HepG2 (cell line): ENCODE results near the gene C2orf78. TPM values are rescaled to one million over a fixed set of nuclear protein-coding genes. Genes with fewer than 3 reads are reported as not detected.

Experiments
- ATAC-seq: fragments of 200-7000 bp; cut with Tn5 transposase; 3 replicates; pipeline ENCODE4 v1.9.1; 2020; ENCODE audit warnings: mild to moderate bottlenecking, moderate library complexity
- BruUV-seq: library from RNA; stranded (reverse); fragments of 400-500 nt; replicated peaks from 2 replicates; lab custom pipeline; 2021; lab: Mats Ljungman, UMichigan
- CTCF ChIA-PET: fragments of 300-600 bp; formaldehyde crosslinking; extraction: SDS; loops from one replicate; lab custom pipeline; 2021; ENCODE audit warnings: low total read pairs, inconsistent platforms, low intra/inter-chr PET ratio; lab: Yijun Ruan, JAX
- POLR2A ChIA-PET: fragments of 350-600 bp; sonication (Branson Sonifier 250); formaldehyde crosslinking; loops from one replicate; lab custom pipeline; 2020; ENCODE audit warnings: antibody characterized with exemption, inconsistent platforms; lab: Yijun Ruan, JAX
- DNase-seq: peaks from one replicate; pipeline ENCODE4 v3.0.0-alpha.2; 2015; ENCODE audit warnings: low spot score
- FAIRE-seq: peaks from 3 replicates; lab custom pipeline; 2011; peaks lifted over from hg19 to GRCh38; lab: Jason Lieb, UNC
- H2AFZ ChIP-seq: one replicate; pipeline ENCODE4 v1.6.1; 2011; ENCODE audit warnings: low read length, inconsistent platforms
- H3K27ac ChIP-seq: fragments of 300-600 bp; 3 replicates; pipeline ENCODE4 v1.8.0; 2011; ENCODE audit warnings: mixed run types, mild to moderate bottlenecking, mixed read lengths, low read length, inconsistent platforms; ENCODE audit not compliant: insufficient read depth; ENCODE audit errors: extremely low read length
- H3K27me3 ChIP-seq, 2 experiments: fragments of 200-600 bp in 1 of 2; 2 replicates in 1 of 2; 3 replicates in 1 of 2; pipeline versions ENCODE4 v1.6.0 to v1.8.0; 2011; ENCODE audit warnings: low read length in 2 of 2, mild to moderate bottlenecking in 2 of 2, moderate library complexity in 2 of 2, inconsistent platforms in 1 of 2; ENCODE audit not compliant: insufficient read depth in 2 of 2, control insufficient read depth in 1 of 2
- H3K36me3 ChIP-seq, 2 experiments: fragments of 200-600 bp in 1 of 2; replicated peaks in 1 of 2; 2 replicates in 1 of 2; 3 replicates in 1 of 2; pipeline versions ENCODE4 v1.5.1 to v1.8.0; 2011; ENCODE audit warnings: low read length in 2 of 2, inconsistent platforms in 1 of 2; ENCODE audit not compliant: insufficient read depth in 2 of 2, control insufficient read depth in 1 of 2
- H3K4me1 ChIP-seq: 2 replicates; pipeline ENCODE4 v1.5.1; 2012; ENCODE audit warnings: low read length, inconsistent platforms; ENCODE audit not compliant: insufficient read depth
- H3K4me2 ChIP-seq: 2 replicates; pipeline ENCODE4 v1.6.0; 2011; ENCODE audit warnings: low read depth, low read length, inconsistent platforms
- H3K4me3 ChIP-seq, 3 experiments: fragments of 200-600 bp in 1 of 3; sonication (generic), shearing (Covaris generic) in 1 of 3; replicated peaks in 1 of 3; 2 replicates each; pipeline ENCODE4 v1.5.1; 2011 to 2016; ENCODE audit warnings: low read length in 3 of 3, inconsistent platforms in 2 of 3, low read depth in 2 of 3, mild to moderate bottlenecking in 2 of 3, control low read depth in 1 of 3, mixed read lengths in 1 of 3; ENCODE audit not compliant: insufficient read depth in 1 of 3
- H3K79me2 ChIP-seq: one replicate; pipeline ENCODE4 v1.6.1; 2011; ENCODE audit warnings: low read length, inconsistent platforms; ENCODE audit not compliant: insufficient read depth
- H3K9ac ChIP-seq: 2 replicates; pipeline ENCODE4 v1.6.0; 2011; ENCODE audit warnings: mild to moderate bottlenecking, low read depth, low read length, inconsistent platforms; ENCODE audit not compliant: insufficient read depth
- H3K9me3 ChIP-seq: 2 replicates; pipeline ENCODE4 v1.5.1; 2012; ENCODE audit warnings: mild to moderate bottlenecking, low read length
- H4K20me1 ChIP-seq: 2 replicates; pipeline ENCODE4 v1.6.0; 2011; ENCODE audit warnings: inconsistent platforms, mild to moderate bottlenecking, low read length, moderate library complexity; ENCODE audit not compliant: insufficient read depth
- ATAD3A ChIP-seq: sonication (generic); formaldehyde crosslinking; IDR thresholded peaks from 2 replicates; pipeline ENCODE4 v1.4.0; 2020; ENCODE audit warnings: missing genetic modification reagents
- CREB1 ChIP-seq, 2 experiments: fragments of 450-650 bp in 1 of 2; IDR thresholded peaks; 2 replicates each; pipeline ENCODE4 v1.6.1; 2016 to 2017; ENCODE audit warnings: control low read depth in 1 of 2, mild to moderate bottlenecking in 1 of 2, missing compliant biosample characterization in 1 of 2, missing genetic modification characterization in 1 of 2
- FOXO4 ChIP-seq: sonication (generic); formaldehyde crosslinking; conservative IDR thresholded peaks from 2 replicates; pipeline ENCODE4 v1.8.1; 2023; ENCODE audit warnings: missing genetic modification reagents
- RXRA ChIP-seq: sonication (generic); formaldehyde crosslinking; IDR thresholded peaks from 2 replicates; pipeline ENCODE4 v1.5.1; 2020; ENCODE audit warnings: missing genetic modification reagents
- SP4 ChIP-seq: sonication (generic); formaldehyde crosslinking; IDR thresholded peaks from 2 replicates; pipeline ENCODE4 v1.8.1; 2023; ENCODE audit warnings: mild to moderate bottlenecking, missing genetic modification reagents
- TMF1 ChIP-seq: sonication (generic); formaldehyde crosslinking; IDR thresholded peaks from 2 replicates; pipeline ENCODE4 v1.8.1; 2022; ENCODE audit warnings: low read depth, missing genetic modification reagents
- U2AF2 ChIP-seq: fragments of 200-400 bp; formaldehyde crosslinking; IDR thresholded peaks from 2 replicates; pipeline ENCODE4 v1.6.1; 2017; ENCODE audit warnings: low read depth, mild to moderate bottlenecking, low read length
- ZFP37 ChIP-seq: sonication (generic); formaldehyde crosslinking; IDR thresholded peaks from 2 replicates; pipeline ENCODE4 v1.4.0; 2020; ENCODE audit warnings: missing genetic modification reagents, borderline replicate concordance
- ZNF264 ChIP-seq: sonication (generic); formaldehyde crosslinking; IDR thresholded peaks from 2 replicates; pipeline ENCODE4 v1.4.0; 2020; ENCODE audit warnings: missing genetic modification reagents
- WGBS: methylation state at CpG from one replicate; pipeline ENCODE4 v1.1.6; 2017; ENCODE audit warnings: low lambda C conversion rate; 5-methylcytosine and 5-hydroxymethylcytosine counted together
- in situ Hi-C: cut with HindIII; loops from 2 replicates; pipeline ENCODE4 v1.10.0; 2017; ENCODE audit warnings: low pct_unique_long_range_greater_than_20kb; ENCODE audit not compliant: extremely low pct_ligation_motif_present
- intact Hi-C: fragments of 100-400 bp; cut with micrococcal nuclease; formaldehyde crosslinking; loops from one replicate; pipeline ENCODE4 v1.10.0; 2022; ENCODE audit not compliant: unreplicated experiment
- polyA plus RNA-seq, 8 experiments: library from polyadenylated mRNA; depleted of rRNA in 3 of 8; stranded (reverse) in 7 of 8; unstranded in 1 of 8; fragments of >200 nt; fragmentation: Illumina TruSeq in 4 of 8; extraction: Trizol in 4 of 8; gene quantifications; 2 replicates each; pipeline versions ENCODE4 v1.2.1 to v1.2.3, GENCODE V29; 2011 to 2016; ENCODE audit warnings: low read depth in 4 of 8, missing spikeins in 1 of 8, mixed read lengths in 1 of 8; ENCODE audit not compliant: insufficient read depth in 1 of 8
- total RNA-seq, 5 experiments: library from RNA; depleted of rRNA; stranded (reverse); fragments of >200 nt; fragmentation: Illumina TruSeq; extraction: Trizol; gene quantifications; 2 replicates each; pipeline ENCODE4 v1.2.3, GENCODE V29; 2016; ENCODE audit warnings: low read depth in 1 of 5

C2orf78 gene
- total and polyA plus RNA-seq, 2 of the 13 experiments (the other 11 are each of a cell fraction or from before 2014, with no cell fraction given) = not detected

GRCh38 chr2:73759904-73760303 lies 24.1 kb upstream of the C2orf78 start:
- Histone ChIP-seq H3K4me1 (no peaks in the 10 kb centered on the region), H2AFZ (no peak overlapping the region), H3K79me2 (no peaks in the 10 kb centered on the region), H3K4me2 (no peak overlapping the region), H3K9me3 (peaks cover 7% of the 10 kb centered on the region), H3K9ac (no peak overlapping the region), H3K27ac (no peak overlapping the region), H3K36me3 (peaks cover 13 to 68% of the 10 kb centered on the region in 2 experiments), H4K20me1 (no peaks in the 10 kb centered on the region; the same call in 1 of the 2 replicates), H3K27me3 (no peaks in the 10 kb centered on the region), H3K4me3 (no peak overlapping the region)
- in situ Hi-C loops (no loop called here), intact Hi-C loops (no loop called here)
- ChIA-PET CTCF (no interaction called here), POLR2A (no interaction called here)
- ATAC-seq = no peak
- no TSS peak for BruUV-seq
- WGBS = 94% methylated on average over 2 of the region's 2 CpGs
- no peak for FAIRE-seq
- TF ChIP-seq RXRA (no peak), U2AF2 (no peak), SP4 (no peak), CREB1 (IDR thresholded peaks at IDR 0.05) (peak; percentile 28; the same call in 1 of the 2 replicates), CREB1 (CRISPR knock-in tag; IDR thresholded peaks at IDR 0.05) (no peak), TMF1 (CRISPR knock-in tag) (no peak)
- DNase-seq = no peak

- Histone ChIP-seq H3K79me2 (no peaks in the 10 kb centered on the region), H4K20me1 (no peaks in the 10 kb centered on the region; the same call in 1 of the 2 replicates), H3K4me2 (no peak overlapping the region), H3K9ac (no peak overlapping the region), H2AFZ (no peak overlapping the region), H3K36me3 (peaks cover 20 to 83% of the 10 kb centered on the region in 2 experiments), H3K4me1 (no peaks in the 10 kb centered on the region), H3K27me3 (no peaks in the 10 kb centered on the region), H3K9me3 (no peaks in the 10 kb centered on the region), H3K27ac (no peak overlapping the region), H3K4me3 (no peak overlapping the region)
- TF ChIP-seq ATAD3A (CRISPR knock-in tag) (no peak), ZNF264 (no peak), FOXO4 (no peak), ZFP37 (CRISPR knock-in tag) (no peak)
- in situ Hi-C loops (no loop called here), intact Hi-C loops (no loop called here)
- 100% methylated on average over 1 of the region's 1 CpG for WGBS
- BruUV-seq = no TSS peak
- no peak for DNase-seq
- CTCF ChIA-PET = no interaction called here
- no peak for ATAC-seq
- no peak for FAIRE-seq
- POLR2A ChIA-PET = no interaction called here
These were observed 21.4 kb upstream of the C2orf78 start for GRCh38 chr2:73762571-73762970.
